ENCODE measurements around the gene OR4D2. TPM values are rescaled to one million over a fixed set of nuclear protein-coding genes. Genes with fewer than 3 reads are reported as not detected.

Gene OR4D2
- total RNA-seq, 1 donor from 2014 or later: not detected

- no peak overlapping the region for H3K27ac ChIP-seq
- peaks cover 4% of the 10 kb centered on the region for H3K36me3 Mint-ChIP-seq
- H3K4me1 ChIP-seq: no peaks in the 10 kb centered on the region
- H3K4me3 ChIP-seq: no peak overlapping the region
- peaks cover 3% of the 10 kb centered on the region for H3K27me3 Mint-ChIP-seq (ENCODE audit: insufficient read depth, low read depth)
- H3K9me3 ChIP-seq (ENCODE audit: low read depth): no peaks in the 10 kb centered on the region
- H3F3A ChIP-seq (ENCODE audit: low read depth): no peaks in the 10 kb centered on the region
- no peak overlapping the region for H3K4me3 Mint-ChIP-seq
- no peaks in the 10 kb centered on the region for H3K36me3 ChIP-seq
- H3K4me2 ChIP-seq: no peak overlapping the region
- H3K9ac ChIP-seq: no peak overlapping the region
- no peak for DNase-seq (ENCODE audit: low spot score)
- H3K79me2 ChIP-seq (ENCODE audit: low read depth): no peaks in the 10 kb centered on the region
- TF ChIP-seq CTCF (IDR thresholded peaks at IDR 0.05): no peak
- TF ChIP-seq EZH2phosphoT487 (IDR thresholded peaks at IDR 0.05): no peak
- TF ChIP-seq EZH2 (IDR thresholded peaks at IDR 0.05): no peak
- H3K27me3 ChIP-seq: peaks cover 2% of the 10 kb centered on the region
- no peak overlapping the region for H2AFZ ChIP-seq (replicated peaks)
- no peaks in the 10 kb centered on the region for H4K20me1 ChIP-seq (ENCODE audit: low read depth)
- H3K9me3 Mint-ChIP-seq: no peaks in the 10 kb centered on the region
- no peak overlapping the region for H3K27ac Mint-ChIP-seq
- H3K4me1 Mint-ChIP-seq: peaks cover 4% of the 10 kb centered on the region
Measured at GRCh38 chr17:58202859-58203258, 36.1 kb downstream of the OR4D2 start.

GRCh38 chr17:58204796-58205195, 38.0 kb downstream of the OR4D2 start:
- Histone ChIP-seq H3F3A (ENCODE audit: low read depth) (no peaks in the 10 kb centered on the region), H3K36me3 (no peaks in the 10 kb centered on the region), H3K9me3 (ENCODE audit: low read depth) (no peaks in the 10 kb centered on the region), H3K4me3 (no peak overlapping the region), H3K4me1 (no peaks in the 10 kb centered on the region), H2AFZ (replicated peaks) (no peak overlapping the region), H3K27ac (no peak overlapping the region), H3K9ac (no peak overlapping the region), H3K4me2 (no peak overlapping the region), H3K27me3 (no peaks in the 10 kb centered on the region), H3K79me2 (ENCODE audit: low read depth) (no peaks in the 10 kb centered on the region), H4K20me1 (ENCODE audit: low read depth) (no peaks in the 10 kb centered on the region)
- Mint-ChIP-seq H3K27me3 (ENCODE audit: insufficient read depth, low read depth) (peaks cover 3% of the 10 kb centered on the region), H3K9me3 (no peaks in the 10 kb centered on the region), H3K4me3 (no peak overlapping the region), H3K36me3 (peaks cover 13% of the 10 kb centered on the region), H3K4me1 (peaks cover 4% of the 10 kb centered on the region), H3K27ac (no peak overlapping the region)
- no peak for DNase-seq (ENCODE audit: low spot score)
- TF ChIP-seq CTCF (IDR thresholded peaks at IDR 0.05) (no peak), EZH2phosphoT487 (IDR thresholded peaks at IDR 0.05) (no peak), EZH2 (IDR thresholded peaks at IDR 0.05) (no peak)

DNA sequence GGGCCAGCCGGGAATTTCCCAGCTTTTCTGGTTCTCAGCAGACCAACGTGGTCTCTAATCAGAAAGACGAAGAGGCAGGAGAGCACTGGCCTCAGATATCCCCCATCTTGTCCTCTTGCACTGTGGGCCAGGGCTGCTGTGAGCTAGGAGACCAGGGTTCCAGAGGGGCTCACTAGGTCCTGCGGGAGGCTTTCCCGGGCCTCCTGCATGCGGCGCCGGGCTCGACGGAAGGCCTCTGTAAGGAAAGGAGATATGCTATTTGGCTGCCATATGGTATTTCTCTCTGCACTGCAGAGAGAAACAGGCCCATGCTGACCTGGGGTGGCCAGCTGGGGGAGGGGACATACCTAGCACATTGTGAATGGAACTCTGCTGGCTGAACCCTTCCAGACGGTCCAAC, 39.2 kb downstream of the OR4D2 start:
- TF ChIP-seq CTCF (IDR thresholded peaks at IDR 0.05): no peak
- TF ChIP-seq EZH2 (IDR thresholded peaks at IDR 0.05): no peak
- no peak for TF ChIP-seq EZH2phosphoT487 (IDR thresholded peaks at IDR 0.05)
- Histone ChIP-seq H4K20me1 (ENCODE audit: low read depth) (no peaks in the 10 kb centered on the region), H3K36me3 (no peaks in the 10 kb centered on the region), H3K79me2 (ENCODE audit: low read depth) (no peaks in the 10 kb centered on the region), H3K4me2 (no peak overlapping the region), H3K4me1 (no peaks in the 10 kb centered on the region), H2AFZ (replicated peaks) (no peak overlapping the region), H3K27me3 (no peaks in the 10 kb centered on the region), H3F3A (ENCODE audit: low read depth) (no peaks in the 10 kb centered on the region), H3K9me3 (ENCODE audit: low read depth) (no peaks in the 10 kb centered on the region), H3K27ac (no peak overlapping the region), H3K4me3 (no peak overlapping the region), H3K9ac (no peak overlapping the region)
- H3K27ac Mint-ChIP-seq: no peak overlapping the region
- no peaks in the 10 kb centered on the region for H3K9me3 Mint-ChIP-seq
- no peak for DNase-seq (ENCODE audit: low spot score)
- peaks cover 21% of the 10 kb centered on the region for H3K36me3 Mint-ChIP-seq
- no peak overlapping the region for H3K4me3 Mint-ChIP-seq
- H3K4me1 Mint-ChIP-seq: peaks cover 4% of the 10 kb centered on the region
- H3K27me3 Mint-ChIP-seq (ENCODE audit: insufficient read depth, low read depth): peaks cover 2% of the 10 kb centered on the region

All from neural progenitor cell (in vitro differentiated cells).